H1 (cell line): ENCODE measurements around the gene TMEM114. TPM values are rescaled to one million over a fixed set of nuclear protein-coding genes. Genes with fewer than 3 reads are reported as not detected.

Source experiments
- CTCF ChIA-PET: fragments of 300-600 bp; sonication (Branson Sonifier 250); formaldehyde crosslinking; loops from one replicate; lab custom pipeline; 2021; ENCODE audit not compliant: partially characterized antibody; lab: Charles Lee
- POLR2A ChIA-PET: fragments of 300-600 bp; sonication (Branson Sonifier 250); formaldehyde crosslinking; loops from one replicate; lab custom pipeline; 2021; ENCODE audit warnings: inconsistent platforms; ENCODE audit not compliant: partially characterized antibody; lab: Charles Lee
- DNase-seq, 2 experiments: peaks; one replicate each; pipeline versions ENCODE4 v3.0.0 to v3.0.0-alpha.2; 2010 to 2022; ENCODE audit warnings: low spot score in 2 of 2, low read depth in 1 of 2, mixed read lengths in 1 of 2
- FAIRE-seq: peaks from 2 replicates; lab custom pipeline; 2011; peaks lifted over from hg19 to GRCh38; lab: Jason Lieb, UNC
- H2AFZ ChIP-seq: 2 replicates; pipeline ENCODE4 v1.8.1; 2012; ENCODE audit warnings: low read length, inconsistent platforms
- H2AK5ac ChIP-seq: 2 replicates; pipeline ENCODE4 v1.6.1; 2013; ENCODE audit warnings: low read depth, low read length
- H2BK120ac ChIP-seq: replicated peaks from 2 replicates; pipeline ENCODE3; 2013; ENCODE audit warnings: low read depth, low read length, inconsistent platforms
- H2BK12ac ChIP-seq: 2 replicates; pipeline ENCODE4 v1.6.1; 2013; ENCODE audit warnings: low read depth, low read length
- H2BK15ac ChIP-seq: 2 replicates; pipeline ENCODE4 v1.6.1; 2013; ENCODE audit warnings: low read length
- H2BK20ac ChIP-seq: 2 replicates; pipeline ENCODE4 v1.6.1; 2013; ENCODE audit warnings: low read length
- H2BK5ac ChIP-seq: 2 replicates; pipeline ENCODE4 v1.6.1; 2013; ENCODE audit warnings: low read depth, low read length
- H3K14ac ChIP-seq: 2 replicates; pipeline ENCODE4 v1.6.1; 2013; ENCODE audit warnings: inconsistent platforms; ENCODE audit not compliant: insufficient read length
- H3K18ac ChIP-seq: 2 replicates; pipeline ENCODE4 v1.6.1; 2013; ENCODE audit warnings: low read length; ENCODE audit errors: extremely low read depth
- H3K23ac ChIP-seq: 2 replicates; pipeline ENCODE4 v1.6.1; 2013; ENCODE audit warnings: inconsistent platforms; ENCODE audit not compliant: insufficient read length
- H3K23me2 ChIP-seq: 2 replicates; pipeline ENCODE4 v1.6.1; 2013; ENCODE audit warnings: low read depth, low read length
- H3K27ac ChIP-seq: 2 replicates; pipeline ENCODE4 v1.6.1; 2011; ENCODE audit warnings: low read depth, low read length, inconsistent platforms
- H3K27me3 ChIP-seq, 4 experiments: replicated peaks in 1 of 4; 1 replicate in 1 of 4; 2 replicates in 3 of 4; pipeline versions ENCODE4 v1.6.1 to v1.8.1; 2011 to 2013; ENCODE audit warnings: low read length in 3 of 4, mild to moderate bottlenecking in 3 of 4, inconsistent platforms in 2 of 4, mixed read lengths in 2 of 4, moderate library complexity in 1 of 4; ENCODE audit not compliant: control insufficient read depth in 3 of 4, insufficient read depth in 3 of 4; ENCODE audit errors: extremely low read depth in 1 of 4
- H3K36me3 ChIP-seq, 4 experiments: 2 replicates each; pipeline versions ENCODE4 v1.6.1 to v1.8.1; 2011 to 2013; ENCODE audit warnings: mild to moderate bottlenecking in 4 of 4, low read length in 3 of 4, moderate library complexity in 2 of 4, control low read depth in 1 of 4, inconsistent platforms in 1 of 4; ENCODE audit not compliant: insufficient read depth in 4 of 4, control insufficient read depth in 2 of 4
- H3K4ac ChIP-seq: replicated peaks from 2 replicates; pipeline ENCODE3; 2013; ENCODE audit warnings: low read length, low read depth, mixed read lengths, inconsistent platforms; ENCODE audit not compliant: insufficient read length
- H3K4me1 ChIP-seq, 4 experiments: replicated peaks in 1 of 4; 1 replicate in 1 of 4; 2 replicates in 3 of 4; pipeline versions ENCODE4 v1.6.1 to v1.8.1; 2011 to 2013; ENCODE audit warnings: low read length in 3 of 4, inconsistent platforms in 2 of 4, mixed read lengths in 1 of 4; ENCODE audit not compliant: insufficient read depth in 4 of 4, control insufficient read depth in 3 of 4
- H3K4me2 ChIP-seq, 2 experiments: 2 replicates each; pipeline versions ENCODE4 v1.6.1 to v1.8.1; 2011 to 2013; ENCODE audit warnings: low read depth in 2 of 2, low read length in 2 of 2, control low read depth in 1 of 2, inconsistent platforms in 1 of 2, mild to moderate bottlenecking in 1 of 2; ENCODE audit not compliant: insufficient read depth in 1 of 2
- H3K4me3 ChIP-seq, 4 experiments: fragments of 200-600, 300-600 bp in 1 of 4; sonication (generic), shearing (Covaris generic), sonication (Bioruptor Twin) in 1 of 4; 2 replicates each; pipeline versions ENCODE4 v1.5.1 to v1.8.1; 2011 to 2016; ENCODE audit warnings: low read length in 4 of 4, low read depth in 3 of 4, control low read depth in 2 of 4, inconsistent platforms in 2 of 4, mild to moderate bottlenecking in 2 of 4, mixed read lengths in 1 of 4, moderate library complexity in 1 of 4; ENCODE audit not compliant: insufficient read depth in 2 of 4; ENCODE audit errors: extremely low read depth in 1 of 4
- H3K56ac ChIP-seq: replicated peaks from 2 replicates; pipeline ENCODE3; 2013; ENCODE audit warnings: low read depth, mild to moderate bottlenecking, mixed read lengths, low read length, inconsistent platforms; ENCODE audit not compliant: insufficient read length
- H3K79me1 ChIP-seq: 2 replicates; pipeline ENCODE4 v1.6.1; 2013; ENCODE audit warnings: low read depth, low read length, control low read depth
- H3K79me2 ChIP-seq, 2 experiments: 2 replicates each; pipeline versions ENCODE4 v1.6.1 to v1.8.1; 2012 to 2013; ENCODE audit warnings: low read length in 2 of 2, mild to moderate bottlenecking in 2 of 2, inconsistent platforms in 1 of 2; ENCODE audit not compliant: insufficient read depth in 2 of 2, control insufficient read depth in 1 of 2
- H3K9ac ChIP-seq, 4 experiments: replicated peaks in 1 of 4; 1 replicate in 1 of 4; 2 replicates in 3 of 4; pipeline versions ENCODE4 v1.6.1 to v1.8.1; 2011 to 2013; ENCODE audit warnings: low read depth in 3 of 4, low read length in 3 of 4, control low read depth in 2 of 4, mild to moderate bottlenecking in 2 of 4, moderate library complexity in 2 of 4, inconsistent platforms in 1 of 4; ENCODE audit errors: extremely low read depth in 1 of 4
- H3K9me3 ChIP-seq, 2 experiments: 2 replicates each; pipeline versions ENCODE4 v1.6.1 to v1.8.1; 2012 to 2013; ENCODE audit warnings: mild to moderate bottlenecking in 2 of 2, moderate library complexity in 2 of 2, control low read depth in 1 of 2, inconsistent platforms in 1 of 2, low read depth in 1 of 2, low read length in 1 of 2, mixed read lengths in 1 of 2; ENCODE audit not compliant: insufficient read depth in 2 of 2
- H4K20me1 ChIP-seq, 2 experiments: replicated peaks in 1 of 2; 2 replicates each; pipeline versions ENCODE3 to v1.8.1; 2011 to 2013; ENCODE audit warnings: inconsistent platforms in 2 of 2, low read length in 2 of 2, mild to moderate bottlenecking in 1 of 2; ENCODE audit not compliant: insufficient read depth in 2 of 2, control insufficient read depth in 1 of 2
- H4K5ac ChIP-seq: 2 replicates; pipeline ENCODE4 v1.6.1; 2013; ENCODE audit warnings: low read length, low read depth, mixed read lengths, inconsistent platforms; ENCODE audit not compliant: insufficient read length
- H4K8ac ChIP-seq: 2 replicates; pipeline ENCODE4 v1.8.0; 2013; ENCODE audit warnings: mild to moderate bottlenecking, moderate library complexity, low read length, inconsistent platforms; ENCODE audit not compliant: insufficient read depth; ENCODE audit errors: extremely low read depth
- H4K91ac ChIP-seq: replicated peaks from 2 replicates; pipeline ENCODE3; 2013; ENCODE audit warnings: low read length, mixed read lengths, inconsistent platforms; ENCODE audit not compliant: insufficient read length
- EP300 ChIP-seq, 2 experiments: IDR thresholded peaks; 1 replicate in 1 of 2; 2 replicates in 1 of 2; pipeline ENCODE4 v1.6.1; 2011 to 2012; ENCODE audit warnings: low read depth in 2 of 2, low read length in 2 of 2, mild to moderate bottlenecking in 2 of 2, borderline replicate concordance in 1 of 2, inconsistent platforms in 1 of 2, moderate library complexity in 1 of 2
- GTF2F1 ChIP-seq: IDR thresholded peaks from 2 replicates; pipeline ENCODE4 v1.6.1; 2012; ENCODE audit warnings: low read depth, low read length, improper control_type of control experiment, borderline replicate concordance
- NANOG ChIP-seq: IDR thresholded peaks from 2 replicates; pipeline ENCODE4 v1.6.1; 2011; ENCODE audit warnings: low read length, low read depth, mild to moderate bottlenecking, inconsistent platforms; ENCODE audit not compliant: insufficient read depth, poor library complexity, severe bottlenecking
- NRF1 ChIP-seq: IDR thresholded peaks from 2 replicates; pipeline ENCODE4 v1.6.1; 2011; ENCODE audit warnings: mild to moderate bottlenecking, low read depth, low read length, improper control_type of control experiment
- RXRA ChIP-seq: IDR thresholded peaks from 2 replicates; pipeline ENCODE4 v1.6.1; 2011; ENCODE audit warnings: low read depth, mild to moderate bottlenecking, low read length, moderate library complexity; ENCODE audit not compliant: insufficient read depth
- SIRT6 ChIP-seq: IDR thresholded peaks from one replicate; pipeline ENCODE4 v1.7.1; 2012; ENCODE audit warnings: low read length, inconsistent platforms
- SIX5 ChIP-seq: IDR thresholded peaks from 2 replicates; pipeline ENCODE4 v1.6.1; 2011; ENCODE audit warnings: mild to moderate bottlenecking, low read depth, low read length
- SUZ12 ChIP-seq: fragments of 200-600 bp; sonication (generic); IDR thresholded peaks from 2 replicates; pipeline ENCODE4 v1.6.1; 2012; ENCODE audit warnings: mild to moderate bottlenecking, inconsistent platforms, low read length, moderate library complexity, mixed read lengths
- ZNF274 ChIP-seq: IDR thresholded peaks from 2 replicates; pipeline ENCODE4 v1.7.0; 2012; ENCODE audit warnings: low read length, borderline replicate concordance; ENCODE audit errors: extremely low read depth
- WGBS, 2 experiments: shearing (Covaris generic) in 1 of 2; methylation state at CpG; one replicate each; pipeline versions ENCODE4 v1.1.6 to v1.1.7; 2013 to 2015; ENCODE audit warnings: low lambda C conversion rate in 2 of 2, mixed read lengths in 2 of 2, inconsistent platforms in 1 of 2, low coverage in 1 of 2, missing lambda C conversion rate in 1 of 2; ENCODE audit not compliant: insufficient replicate concordance in 2 of 2, insufficient coverage in 1 of 2, insufficient read length in 1 of 2; ENCODE audit errors: extremely low coverage in 1 of 2, missing lambda C conversion rate in 1 of 2; 5-methylcytosine and 5-hydroxymethylcytosine counted together
- polyA plus RNA-seq, 7 experiments: library from polyadenylated mRNA; depleted of rRNA in 3 of 7; stranded (reverse) in 5 of 7; unstranded in 2 of 7; fragments of >200 nt in 5 of 7; fragments of 200-250 nt in 2 of 7; gene quantifications; 1 replicate in 5 of 7; 2 replicates in 1 of 7; 4 replicates in 1 of 7; pipeline versions ENCODE4 v1.2.1 to v1.2.3, GENCODE V29; 2011 to 2013; ENCODE audit warnings: missing spikeins in 2 of 7, mixed read lengths in 2 of 7
- total RNA-seq: library from RNA; stranded (reverse); fragmentation: NEBNext Ultra II Directional; extraction: Animal tissue kit (Norgen Biotek cat#: 25700); gene quantifications from 2 replicates; pipeline ENCODE4 v1.2.1, GENCODE V29; 2021
- TF ChIP-seq, protein P1 (sequence below): IDR thresholded peaks from 2 replicates; pipeline ENCODE4 v1.6.1; 2012; ENCODE audit warnings: inconsistent platforms

Gene TMEM114
- total and polyA plus RNA-seq, 2 of the 8 experiments (the other 6 are each of a cell fraction or from before 2014, with no cell fraction given), result 1.6 to 2.9 TPM

- H4K20me1 ChIP-seq, result no peaks in the 10 kb centered on the region
- H4K8ac ChIP-seq, result no peak overlapping the region
- CTCF ChIA-PET, result interaction anchor here (1.1 to 1.5 kb wide), 2 partner anchors 38 to 44 kb away, joined by 3 read pairs; no protein-coding TSS in a partner anchor
- no peak overlapping the region for H2AK5ac ChIP-seq
- no peak overlapping the region for H3K4me3 ChIP-seq
- H4K5ac ChIP-seq, result no peak overlapping the region
- H3K9me3 ChIP-seq, result no peaks in the 10 kb centered on the region
- H3K4me1 ChIP-seq, result no peaks in the 10 kb centered on the region
- POLR2A ChIA-PET, result no interaction called here
- no peaks in the 10 kb centered on the region for H3K79me1 ChIP-seq
- H2BK15ac ChIP-seq, result no peak overlapping the region
- no peaks in the 10 kb centered on the region; a peak in 1 of 7 replicates for H3K27me3 ChIP-seq
- H3K27ac ChIP-seq, result no peak overlapping the region
- H2BK20ac ChIP-seq, result no peak overlapping the region
- H3K4me2 ChIP-seq, result no peak overlapping the region
- H3K4ac ChIP-seq, result no peak overlapping the region
- 93% methylated on average over 7 of the region's 7 CpGs; no CpG with 5 or more reads in 1 of the 2 experiments for WGBS, 2 experiments
- no peak overlapping the region for H2AFZ ChIP-seq
- H2BK120ac ChIP-seq, result no peak overlapping the region
- no peak overlapping the region for H4K91ac ChIP-seq
- no peak overlapping the region for H3K14ac ChIP-seq
- H3K9ac ChIP-seq, result no peak overlapping the region
- no peaks in the 10 kb centered on the region for H3K36me3 ChIP-seq
- no peaks in the 10 kb centered on the region for H3K23me2 ChIP-seq
- no peak overlapping the region for H3K23ac ChIP-seq
- TF ChIP-seq SIRT6 (no peak), GTF2F1 (no peak), EP300 (IDR thresholded peaks at IDR 0.05; ENCODE audit: borderline replicate concordance in 1 of 2, low read depth in 2 of 2, low read length in 2 of 2) (no peak), ZNF274 (no peak), RXRA (no peak), NRF1 (no peak), SUZ12 (no peak), SIX5 (no peak), NANOG (no peak)
- TF ChIP-seq, protein P1, sequence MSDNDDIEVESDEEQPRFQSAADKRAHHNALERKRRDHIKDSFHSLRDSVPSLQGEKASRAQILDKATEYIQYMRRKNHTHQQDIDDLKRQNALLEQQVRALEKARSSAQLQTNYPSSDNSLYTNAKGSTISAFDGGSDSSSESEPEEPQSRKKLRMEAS, result no peak
- no peak overlapping the region for H3K18ac ChIP-seq
- H2BK12ac ChIP-seq, result no peak overlapping the region
- DNase-seq (no peak), FAIRE-seq (no peak)
- no peaks in the 10 kb centered on the region for H3K79me2 ChIP-seq
- H3K56ac ChIP-seq, result no peak overlapping the region
- H2BK5ac ChIP-seq, result no peak overlapping the region
Observed at GRCh38 chr16:8522757-8523156, 67.6 kb downstream of the TMEM114 start.
